K562 (cell line): ENCODE data around the gene TM9SF4. TPM values are rescaled to one million over a fixed set of nuclear protein-coding genes. Genes with fewer than 3 reads are reported as not detected.

Experiments used
- ATAC-seq: fragments of 200-7000 bp; cut with Tn5 transposase; 3 replicates; pipeline ENCODE4 v1.9.1; 2020; ENCODE audit warnings: moderate library complexity
- BruUV-seq: library from RNA; stranded (reverse); fragments of 400-500 nt; replicated peaks from 2 replicates; lab custom pipeline; 2021; lab: Mats Ljungman, UMichigan
- CTCF ChIA-PET: fragments of 300-600 bp; formaldehyde crosslinking; extraction: SDS; loops from one replicate; lab custom pipeline; 2021; ENCODE audit warnings: low intra/inter-chr PET ratio; lab: Yijun Ruan, JAX
- POLR2A ChIA-PET: fragments of 300-600, 350-650 bp; sonication (Branson Sonifier 250); formaldehyde crosslinking; extraction: SDS; loops from one replicate; lab custom pipeline; 2021; ENCODE audit warnings: antibody characterized with exemption, inconsistent platforms; lab: Yijun Ruan, JAX
- DNase-seq, 4 experiments: peaks; one replicate each; pipeline versions ENCODE4 v3.0.0 to v3.0.0-alpha.2; 2011 to 2018; ENCODE audit warnings: low spot score in 3 of 4, mixed read lengths in 3 of 4; ENCODE audit errors: extremely low read depth in 1 of 4
- FAIRE-seq: peaks from 2 replicates; lab custom pipeline; 2011; peaks lifted over from hg19 to GRCh38; lab: Jason Lieb, UNC
- H2AFZ ChIP-seq: 2 replicates; pipeline ENCODE4 v1.6.0; 2011; ENCODE audit warnings: low read depth, low read length, control low read depth, inconsistent platforms
- H3K27ac ChIP-seq: fragments of 200-600 bp; 3 replicates; pipeline ENCODE4 v1.8.0; 2011; ENCODE audit warnings: low read depth, mild to moderate bottlenecking, control low read depth, inconsistent platforms, low read length, moderate library complexity, mixed read lengths; ENCODE audit errors: extremely low read depth
- H3K27me3 ChIP-seq, 2 experiments: fragments of 300-600 bp in 1 of 2; 2 replicates in 1 of 2; 3 replicates in 1 of 2; pipeline versions ENCODE4 v1.6.0 to v1.8.0; 2011; ENCODE audit warnings: inconsistent platforms in 2 of 2, low read length in 2 of 2, mild to moderate bottlenecking in 1 of 2, mixed read lengths in 1 of 2, moderate library complexity in 1 of 2; ENCODE audit not compliant: control insufficient read depth in 2 of 2, insufficient read depth in 2 of 2
- H3K36me3 ChIP-seq: fragments of 300-600 bp; 3 replicates; pipeline ENCODE4 v1.8.0; 2011; ENCODE audit warnings: mild to moderate bottlenecking, low read length, inconsistent platforms; ENCODE audit not compliant: control insufficient read depth, insufficient read depth
- H3K4me1 ChIP-seq, 2 experiments: fragments of 200-600 bp in 1 of 2; replicated peaks in 1 of 2; 2 replicates in 1 of 2; 3 replicates in 1 of 2; pipeline versions ENCODE4 v1.5.1 to v1.8.0; 2011; ENCODE audit warnings: inconsistent platforms in 2 of 2, low read length in 2 of 2, mild to moderate bottlenecking in 1 of 2, mixed read lengths in 1 of 2, moderate library complexity in 1 of 2; ENCODE audit not compliant: control insufficient read depth in 2 of 2, insufficient read depth in 2 of 2
- H3K4me2 ChIP-seq: 2 replicates; pipeline ENCODE4 v1.6.1; 2011; ENCODE audit warnings: low read length, control low read depth, inconsistent platforms, mixed read lengths; ENCODE audit not compliant: insufficient read depth
- H3K4me3 ChIP-seq: fragments of 200-600 bp; sonication (generic), shearing (Covaris generic); 2 replicates; pipeline ENCODE4 v1.5.1; 2016; ENCODE audit warnings: control low read depth, inconsistent platforms
- H3K79me2 ChIP-seq: fragments of 200-600 bp; 3 replicates; pipeline ENCODE4 v1.8.0; 2011; ENCODE audit warnings: low read length, inconsistent platforms; ENCODE audit not compliant: control insufficient read depth, insufficient read depth
- H3K9ac ChIP-seq, 2 experiments: 2 replicates each; pipeline versions ENCODE4 v1.6.0 to v1.6.1; 2011; ENCODE audit warnings: low read depth in 2 of 2, low read length in 2 of 2, control low read depth in 1 of 2, inconsistent platforms in 1 of 2, mild to moderate bottlenecking in 1 of 2, mixed read lengths in 1 of 2; ENCODE audit not compliant: insufficient read depth in 1 of 2
- H3K9me1 ChIP-seq: one replicate; pipeline ENCODE4 v1.6.0; 2011; ENCODE audit warnings: inconsistent platforms, mild to moderate bottlenecking, low read length, moderate library complexity; ENCODE audit not compliant: control insufficient read depth, insufficient read depth
- H3K9me3 ChIP-seq: replicated peaks from 2 replicates; pipeline ENCODE4 v1.5.1; 2011; ENCODE audit warnings: low read depth, low read length, inconsistent platforms; ENCODE audit not compliant: control insufficient read depth, insufficient read depth
- H4K20me1 ChIP-seq: replicated peaks from 2 replicates; pipeline ENCODE4 v1.6.1; 2011; ENCODE audit warnings: low read length, inconsistent platforms, mixed read lengths; ENCODE audit not compliant: control insufficient read depth, insufficient read depth
- CCAR2 ChIP-seq: fragments of 200-400 bp; formaldehyde crosslinking; IDR thresholded peaks from 2 replicates; pipeline ENCODE4 v1.6.1; 2017; ENCODE audit warnings: mild to moderate bottlenecking, low read depth, low read length
- HMG20A ChIP-seq: fragments of 450-650 bp; formaldehyde crosslinking; conservative IDR thresholded peaks from 2 replicates; pipeline ENCODE4 v1.4.0; 2020; ENCODE audit warnings: mild to moderate bottlenecking, mixed read lengths
- LCOR ChIP-seq: sonication (generic); formaldehyde crosslinking; IDR thresholded peaks from 2 replicates; pipeline ENCODE4 v1.8.0; 2022; ENCODE audit warnings: mild to moderate bottlenecking, missing genetic modification reagents
- ZNF146 ChIP-seq: IDR thresholded peaks from one replicate; pipeline ENCODE4 v1.6.1; 2018; ENCODE audit warnings: missing compliant biosample characterization; ENCODE audit not compliant: unreplicated experiment
- in situ Hi-C: fragments of 300-500 bp; cut with MboI; formaldehyde crosslinking; loops from 4 replicates; pipeline ENCODE4 v1.15.0; 2018; ENCODE audit warnings: inconsistent platforms, mixed read lengths
- intact Hi-C: fragments of 100-400 bp; cut with micrococcal nuclease; formaldehyde crosslinking; loops from 2 replicates; pipeline ENCODE4 v1.14.2; 2022
- polyA plus RNA-seq, 8 experiments: library from polyadenylated mRNA; depleted of rRNA in 4 of 8; stranded (reverse) in 5 of 8; unstranded in 3 of 8; fragments of >200 nt; fragmentation: Nextera tagmentation in 2 of 8; fragmentation: Illumina TruSeq in 1 of 8; extraction: Ambion mirVana in 2 of 8; extraction: Trizol in 1 of 8; gene quantifications; 2 replicates each; pipeline versions ENCODE4 v1.2.1 to v1.2.3, GENCODE V29; 2011 to 2014; ENCODE audit warnings: inconsistent platforms in 1 of 8, missing spikeins in 1 of 8
- total RNA-seq, 7 experiments: library from RNA; depleted of rRNA in 6 of 7; stranded (reverse); fragments of >200 nt in 6 of 7; fragmentation: Illumina TruSeq in 2 of 7; extraction: Trizol in 2 of 7; gene quantifications; 2 replicates each; pipeline versions ENCODE4 v1.2.1 to v1.2.3, GENCODE V29; 2011 to 2021; ENCODE audit warnings: low replicate concordance in 1 of 7
- TF ChIP-seq, protein P1 (sequence below): fragments of 250-450 bp; sonication (Bioruptor Pico); IDR thresholded peaks from 2 replicates; pipeline ENCODE4 v1.5.0; 2021

Gene TM9SF4
- total and polyA plus RNA-seq, 9 of the 15 experiments (the other 6 are each of a cell fraction or from before 2014, with no cell fraction given): 14.5 to 46.3 (median 26.9) TPM

DNA sequence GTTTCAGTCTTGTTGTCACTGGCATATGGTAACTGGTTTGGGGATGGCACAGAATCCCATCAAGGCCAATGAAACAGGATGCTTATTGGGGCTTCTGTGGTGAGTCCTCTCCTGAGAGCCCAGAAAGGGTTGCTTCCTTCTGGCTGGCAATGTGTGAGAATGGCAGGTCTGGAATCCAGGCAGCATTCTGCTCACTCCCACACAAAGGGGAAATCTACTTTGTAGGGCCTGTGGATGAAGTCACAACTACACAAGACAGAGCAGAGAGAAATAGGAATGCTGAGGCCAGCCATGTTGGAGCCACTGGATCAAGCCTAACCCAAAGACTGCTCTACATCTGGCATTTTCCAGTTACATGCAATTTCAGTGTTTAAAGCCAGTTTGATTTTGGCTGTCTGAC is 82.4 kb downstream of the TM9SF4 start:
- BruUV-seq: no TSS peak
- intact Hi-C loops: no loop called here
- Histone ChIP-seq H3K27ac (no peak overlapping the region), H3K9me3 (no peaks in the 10 kb centered on the region), H3K27me3 (no peaks in the 10 kb centered on the region), H2AFZ (no peak overlapping the region), H3K79me2 (no peaks in the 10 kb centered on the region), H3K4me2 (no peak overlapping the region), H3K9me1 (no peaks in the 10 kb centered on the region), H3K9ac (no peak overlapping the region), H3K4me3 (no peak overlapping the region), H3K4me1 (peaks cover 0 to 2% of the 10 kb centered on the region in 2 experiments; a peak in 1 of 5 replicates), H4K20me1 (0 out of 2 replicates have a peak, but pooled peaks cover under 1% of the 10 kb centered on the region), H3K36me3 (peaks cover 30% of the 10 kb centered on the region)
- ATAC-seq: no peak
- TF ChIP-seq ZNF146 (CRISPR knock-in tag): no peak
- TF ChIP-seq LCOR (CRISPR knock-in tag): no peak
- no peak for TF ChIP-seq CCAR2
- TF ChIP-seq HMG20A (CRISPR knock-in tag): no peak
- TF ChIP-seq, protein P1, sequence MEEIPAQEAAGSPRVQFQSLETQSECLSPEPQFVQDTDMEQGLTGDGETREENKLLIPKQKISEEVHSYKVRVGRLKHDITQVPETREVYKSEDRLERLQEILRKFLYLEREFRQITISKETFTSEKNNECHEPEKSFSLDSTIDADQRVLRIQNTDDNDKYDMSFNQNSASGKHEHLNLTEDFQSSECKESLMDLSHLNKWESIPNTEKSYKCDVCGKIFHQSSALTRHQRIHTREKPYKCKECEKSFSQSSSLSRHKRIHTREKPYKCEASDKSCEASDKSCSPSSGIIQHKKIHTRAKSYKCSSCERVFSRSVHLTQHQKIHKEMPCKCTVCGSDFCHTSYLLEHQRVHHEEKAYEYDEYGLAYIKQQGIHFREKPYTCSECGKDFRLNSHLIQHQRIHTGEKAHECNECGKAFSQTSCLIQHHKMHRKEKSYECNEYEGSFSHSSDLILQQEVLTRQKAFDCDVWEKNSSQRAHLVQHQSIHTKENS (CRISPR knock-in tag): no peak
- in situ Hi-C loops: no loop called here
- POLR2A ChIA-PET: interaction anchor here (1.2 to 1.4 kb wide), 2 partner anchors 13 to 247 kb away, joined by 4 to 6 read pairs; no protein-coding TSS in a partner anchor
- CTCF ChIA-PET: no interaction called here
- FAIRE-seq: no peak
- DNase-seq: no peak
